ENCODE measurements around the gene RNF141. TPM values are rescaled to one million over a fixed set of nuclear protein-coding genes. Genes with fewer than 3 reads are reported as not detected.

Gene RNF141
- total RNA-seq, 1 donor from 2014 or later, result 76.6 TPM

GRCh38 chr11:10561947-10562346 is 21.0 kb upstream of the RNF141 start:
- FAIRE-seq (no peak), DNase-seq (ENCODE audit: low spot score in 2 of 2) (no peak)

GRCh38 chr11:10561043-10561818 is 20.2 kb upstream of the RNF141 start:
- FAIRE-seq (no peak), DNase-seq (ENCODE audit: low spot score in 2 of 2) (no peak)

GRCh38 chr11:10558288-10558687 is 17.3 kb upstream of the RNF141 start:
- FAIRE-seq, result no peak
- no peak for DNase-seq (ENCODE audit: low spot score in 2 of 2)

- no peak for DNase-seq (ENCODE audit: low spot score in 2 of 2)
- FAIRE-seq, result no peak
Observed at GRCh38 chr11:10556590-10556989, 15.6 kb upstream of the RNF141 start.

GRCh38 chr11:10551845-10552352 is 10.9 kb upstream of the RNF141 start:
- DNase-seq (ENCODE audit: low spot score in 2 of 2) (no peak), FAIRE-seq (no peak)

GRCh38 chr11:10551290-10551592 is 10.3 kb upstream of the RNF141 start:
- FAIRE-seq (no peak), DNase-seq (ENCODE audit: low spot score in 2 of 2) (no peak)

GRCh38 chr11:10550503-10551289 is 9.7 kb upstream of the RNF141 start:
- no peak for FAIRE-seq

GRCh38 chr11:10544491-10545465 is 3.8 kb upstream of the RNF141 start:
- DNase-seq (ENCODE audit: low spot score in 2 of 2) (no peak), FAIRE-seq (no peak)

More at GRCh38 chr11:10550503-10551289, 9.7 kb upstream of the RNF141 start:
- DNase-seq (ENCODE audit: low spot score in 2 of 2), result no peak

GRCh38 chr11:10543782-10544181 is 2.8 kb upstream of the RNF141 start:
- no peak for FAIRE-seq

GRCh38 chr11:10542776-10543175 is 1.8 kb upstream of the RNF141 start:
- FAIRE-seq, result peak; percentile 36
- no peak for DNase-seq (ENCODE audit: low spot score in 2 of 2)

More at GRCh38 chr11:10543782-10544181, 2.8 kb upstream of the RNF141 start:
- no peak for DNase-seq (ENCODE audit: low spot score in 2 of 2)

- FAIRE-seq (no peak), DNase-seq (ENCODE audit: low spot score in 2 of 2) (peak in 1 of 2 donors; percentile 21)
Observed at GRCh38 chr11:10541561-10541930, 559 bp upstream of the RNF141 start.

- DNase-seq (ENCODE audit: low spot score in 2 of 2) (no peak), FAIRE-seq (no peak)
Observed at GRCh38 chr11:10540546-10540914, 457 bp downstream of the RNF141 start.

GRCh38 chr11:10539339-10539738 is 1.6 kb downstream of the RNF141 start:
- FAIRE-seq, result no peak

GRCh38 chr11:10538924-10539323 is 2.1 kb downstream of the RNF141 start:
- DNase-seq (ENCODE audit: low spot score in 2 of 2), result no peak
- no peak for FAIRE-seq

More at GRCh38 chr11:10539339-10539738, 1.6 kb downstream of the RNF141 start:
- DNase-seq (ENCODE audit: low spot score in 2 of 2), result no peak

- DNase-seq (ENCODE audit: low spot score in 2 of 2) (no peak), FAIRE-seq (no peak)
Observed at GRCh38 chr11:10537600-10537999, 3.4 kb downstream of the RNF141 start.

GRCh38 chr11:10534316-10534715 is 6.7 kb downstream of the RNF141 start:
- FAIRE-seq (no peak), DNase-seq (ENCODE audit: low spot score in 2 of 2) (no peak)

GRCh38 chr11:10533323-10533722 is 7.7 kb downstream of the RNF141 start:
- DNase-seq (ENCODE audit: low spot score in 2 of 2), result no peak
- peak; percentile 43 for FAIRE-seq

- DNase-seq (ENCODE audit: low spot score in 2 of 2), result no peak
- FAIRE-seq, result no peak
Observed at GRCh38 chr11:10532526-10532925, 8.5 kb downstream of the RNF141 start.

- no peak for FAIRE-seq
- no peak for DNase-seq (ENCODE audit: low spot score in 2 of 2)
Observed at GRCh38 chr11:10529279-10529678, 11.7 kb downstream of the RNF141 start.

- no peak for DNase-seq (ENCODE audit: low spot score in 2 of 2)
- FAIRE-seq, result peak; percentile 73
Observed at GRCh38 chr11:10528121-10528520, 12.9 kb downstream of the RNF141 start.

All from frontal cortex (tissue), 4 donors.